PC-3 (cell line): Measurements from ENCODE around the gene CSF1.

ENCODE experiments used
- CTCF ChIP-seq: fragments of 300-600 bp; sonication (generic); conservative IDR thresholded peaks from 2 replicates; pipeline ENCODE4 v1.5.1; 2017; ENCODE audit warnings: antibody characterized with exemption, low read depth, mild to moderate bottlenecking, low read length
- EZH2 ChIP-seq: fragments of 300-600 bp; sonication (generic); IDR thresholded peaks from one replicate; pipeline ENCODE4 v1.6.1; 2017; ENCODE audit warnings: antibody characterized with exemption, mild to moderate bottlenecking, low read length; ENCODE audit not compliant: unreplicated experiment

DNA sequence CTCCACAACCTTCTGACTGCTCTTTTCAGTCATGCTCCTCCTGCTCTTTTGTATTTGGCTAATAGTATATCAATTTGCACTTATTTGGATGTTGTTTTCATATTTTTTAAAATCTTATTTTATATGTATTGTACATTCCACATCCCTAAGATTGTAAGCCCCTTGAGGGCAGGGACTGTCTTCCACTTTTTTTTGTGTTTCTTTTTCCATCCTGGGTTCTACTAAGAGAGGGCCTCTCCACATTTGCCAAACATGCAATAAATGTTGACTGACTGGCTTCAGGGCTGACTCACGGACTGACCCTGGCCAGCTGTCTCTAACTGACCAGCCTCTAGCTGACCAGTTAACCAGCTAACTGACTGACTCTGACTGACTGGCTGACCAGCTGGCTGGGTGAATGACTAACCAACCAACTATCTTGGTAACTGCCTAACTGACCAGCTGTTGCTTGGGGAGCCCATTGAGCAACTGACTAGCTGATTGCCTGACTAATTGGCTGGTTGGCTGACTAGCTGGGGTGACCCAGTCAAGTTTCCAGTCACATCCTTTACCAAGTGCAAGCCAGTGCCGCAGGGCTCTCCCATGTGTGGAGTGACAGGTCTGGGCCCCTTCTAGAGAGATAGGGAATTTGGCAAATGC is 16.1 kb downstream of the CSF1 start:
- no peak for TF ChIP-seq CTCF
- no peak for TF ChIP-seq EZH2
